Cardiac muscle cell (in vitro differentiated cells and primary cell): Measurements from ENCODE around the gene AUTS2. TPM values are rescaled to one million over a fixed set of nuclear protein-coding genes. Genes with fewer than 3 reads are reported as not detected.

Source experiments
- DNase-seq, 2 donors: peaks; one replicate each; pipeline versions ENCODE4 v3.0.0 to v3.0.0-alpha.2; 2010 to 2017; ENCODE audit warnings: low read depth in 1 of 2, low spot score in 1 of 2
- H3K27ac ChIP-seq: fragments of 200-600 bp; sonication (generic); 2 replicates; pipeline ENCODE4 v1.5.1; 2016
- H3K27me3 ChIP-seq: fragments of 200-600 bp; sonication (generic); 2 replicates; pipeline ENCODE4 v1.6.0; 2016; ENCODE audit warnings: control low read depth
- H3K36me3 ChIP-seq: fragments of 200-600 bp; sonication (generic); 2 replicates; pipeline ENCODE4 v1.5.1; 2016; ENCODE audit warnings: control low read depth
- H3K4me1 ChIP-seq: fragments of 200-600 bp; sonication (generic); 2 replicates; pipeline ENCODE4 v1.8.1; 2017; ENCODE audit warnings: low read depth, mild to moderate bottlenecking, mixed run types
- H3K4me3 ChIP-seq: fragments of 200-600 bp; sonication (generic); 2 replicates; pipeline ENCODE4 v1.5.1; 2016; ENCODE audit warnings: mild to moderate bottlenecking
- H3K9me3 ChIP-seq: fragments of 200-600 bp; sonication (generic); 2 replicates; pipeline ENCODE4 v1.5.1; 2017; ENCODE audit warnings: low read depth, mild to moderate bottlenecking, control low read depth
- CTCF ChIP-seq: IDR thresholded peaks from 2 replicates; pipeline ENCODE4 v1.5.1; 2012; ENCODE audit warnings: low read depth, mild to moderate bottlenecking, low read length
- polyA plus RNA-seq: library from polyadenylated mRNA; unstranded; fragments of >200 nt; fragmentation: Nextera tagmentation; extraction: Ambion mirVana; gene quantifications from 2 replicates; pipeline ENCODE4 v1.2.1, GENCODE V29; 2016
- total RNA-seq: library from RNA; depleted of rRNA; stranded (reverse); fragments of >200 nt; gene quantifications from 2 replicates; pipeline ENCODE4 v1.2.3, GENCODE V29; 2016

AUTS2 gene
- total and polyA plus RNA-seq, 2 experiments from 2014 or later: 41.0 to 45.5 TPM

DNA sequence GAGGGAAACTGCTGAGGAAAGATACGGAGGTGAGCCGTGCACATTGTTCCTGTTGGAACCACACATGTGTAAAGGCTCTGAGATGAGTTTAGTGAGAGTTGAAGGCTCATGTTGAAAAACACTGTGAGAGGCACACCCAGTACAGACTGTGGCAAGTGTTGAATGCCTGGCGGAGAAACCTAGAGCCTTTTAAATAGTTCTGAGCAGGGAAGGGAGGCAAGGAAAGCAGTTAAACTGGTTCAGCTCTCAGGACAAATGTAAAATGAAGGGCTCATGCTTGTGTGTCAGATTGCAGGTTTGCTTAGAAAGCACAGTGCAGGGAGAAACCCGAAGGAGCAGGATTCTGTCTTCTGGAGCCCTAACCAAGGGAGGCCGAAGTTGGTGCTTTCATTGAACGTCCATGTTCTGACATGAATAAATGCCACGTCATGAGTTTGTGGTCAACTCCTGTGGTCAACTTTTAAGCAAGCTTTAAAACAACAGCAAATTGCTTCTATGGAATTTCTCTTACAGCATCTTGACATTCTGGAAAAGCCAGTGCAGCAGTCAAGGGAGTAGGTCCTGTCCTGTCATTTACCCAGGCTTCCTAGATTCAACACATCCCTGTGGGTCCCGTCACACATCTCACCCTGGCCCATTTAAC lies 882.8 kb downstream of the AUTS2 start:
- Histone ChIP-seq H3K4me3 (no peak overlapping the region), H3K27ac (no peak overlapping the region), H3K27me3 (no peaks in the 10 kb centered on the region), H3K9me3 (no peaks in the 10 kb centered on the region), H3K36me3 (no peaks in the 10 kb centered on the region), H3K4me1 (peaks cover 17% of the 10 kb centered on the region)
- no peak for DNase-seq
- TF ChIP-seq CTCF: no peak

- Histone ChIP-seq H3K4me3 (no peak overlapping the region), H3K27ac (no peak overlapping the region), H3K36me3 (no peaks in the 10 kb centered on the region), H3K9me3 (no peaks in the 10 kb centered on the region), H3K27me3 (no peaks in the 10 kb centered on the region), H3K4me1 (peaks cover 11% of the 10 kb centered on the region)
- DNase-seq: no peak
- TF ChIP-seq CTCF: no peak
These were observed 883.4 kb downstream of the AUTS2 start for GRCh38 chr7:70481570-70482123.

- Histone ChIP-seq H3K4me1 (no peaks in the 10 kb centered on the region), H3K4me3 (no peak overlapping the region), H3K27ac (no peak overlapping the region), H3K27me3 (no peaks in the 10 kb centered on the region), H3K9me3 (no peaks in the 10 kb centered on the region), H3K36me3 (no peaks in the 10 kb centered on the region)
- no peak for TF ChIP-seq CTCF
- no peak for DNase-seq
These were observed 886.0 kb downstream of the AUTS2 start for GRCh38 chr7:70484255-70484654.

DNA sequence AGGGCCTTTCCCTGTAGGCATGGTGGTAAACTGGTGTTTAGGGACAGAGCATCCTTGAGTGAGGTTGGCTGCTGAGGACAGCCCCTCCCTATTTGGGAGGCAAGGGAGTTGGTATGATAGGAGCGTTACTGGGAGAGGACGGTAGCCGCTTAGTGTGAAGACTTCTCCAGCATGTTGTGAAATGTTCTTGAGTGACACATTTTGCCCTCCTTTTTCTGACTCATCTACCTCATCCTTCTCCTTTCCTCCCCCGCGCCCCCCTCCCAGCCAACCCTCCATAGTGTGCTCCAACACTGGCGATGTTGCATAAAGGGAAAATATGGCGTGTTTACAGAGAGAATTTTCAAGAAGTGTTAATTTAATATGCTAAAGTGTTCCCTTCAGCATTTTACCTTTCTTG lies 888.7 kb downstream of the AUTS2 start:
- DNase-seq: peak in 1 of 2 donors; percentile 14
- TF ChIP-seq CTCF: no peak
- Histone ChIP-seq H3K36me3 (no peaks in the 10 kb centered on the region), H3K4me3 (no peak overlapping the region), H3K4me1 (no peaks in the 10 kb centered on the region), H3K27ac (no peak overlapping the region), H3K9me3 (no peaks in the 10 kb centered on the region), H3K27me3 (no peaks in the 10 kb centered on the region)

GRCh38 chr7:70487428-70487827 lies 889.2 kb downstream of the AUTS2 start:
- H3K27ac ChIP-seq: no peak overlapping the region

More at GRCh38 chr7:70487428-70487827, 889.2 kb downstream of the AUTS2 start:
- no peaks in the 10 kb centered on the region for H3K27me3 ChIP-seq
- no peaks in the 10 kb centered on the region for H3K4me1 ChIP-seq
- DNase-seq: no peak
- H3K9me3 ChIP-seq: no peaks in the 10 kb centered on the region
- H3K36me3 ChIP-seq: no peaks in the 10 kb centered on the region
- TF ChIP-seq CTCF: no peak
- no peak overlapping the region for H3K4me3 ChIP-seq
